ENCODE results near the gene MOB1B.
"Not testable (repeated sequence)": the region's sequence is repeated elsewhere in the genome, so short reads cannot be mapped to it uniquely, and the experiment has no call there.

The MOB1B gene

DNA sequence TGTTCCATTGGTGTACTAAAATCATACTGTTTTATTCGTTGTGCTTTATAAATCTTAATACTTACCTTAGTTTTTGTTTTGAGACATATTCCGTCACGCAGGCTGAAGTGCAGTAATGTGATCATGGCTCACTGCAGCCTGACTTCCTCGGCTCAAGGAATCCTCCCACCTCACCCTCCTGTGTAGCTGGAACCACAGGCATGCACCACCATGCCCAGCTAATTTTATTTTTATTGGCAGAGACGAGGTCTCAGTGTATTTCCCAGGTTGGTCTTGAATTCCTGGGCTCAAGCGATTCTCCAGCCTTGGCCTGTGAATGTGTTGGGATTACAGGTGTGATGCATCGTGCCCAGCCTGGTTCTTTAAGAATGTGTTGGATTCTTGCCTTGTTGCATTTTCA is 66.9 kb downstream of the MOB1B start:
- no peak for DNase-seq

DNA sequence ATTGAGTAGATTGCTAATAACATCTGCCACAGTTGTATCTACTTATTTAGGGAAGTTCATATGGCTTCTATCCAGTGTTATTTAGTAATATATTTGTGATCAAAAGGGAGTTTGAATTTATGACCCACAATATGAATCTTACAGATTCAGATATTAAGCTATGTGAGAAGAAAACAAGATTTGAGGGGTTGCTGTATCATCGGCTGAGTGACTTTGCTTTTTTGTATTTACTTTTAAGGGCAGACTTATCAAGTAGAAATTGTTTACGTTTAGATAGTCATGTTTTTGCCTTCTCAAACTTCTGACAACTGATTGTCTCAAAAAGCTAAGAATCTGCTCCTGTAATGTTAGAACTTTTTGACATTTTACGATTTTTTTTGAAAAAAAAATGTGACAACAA is 74.1 kb downstream of the MOB1B start:
- DNase-seq: no peak

DNA sequence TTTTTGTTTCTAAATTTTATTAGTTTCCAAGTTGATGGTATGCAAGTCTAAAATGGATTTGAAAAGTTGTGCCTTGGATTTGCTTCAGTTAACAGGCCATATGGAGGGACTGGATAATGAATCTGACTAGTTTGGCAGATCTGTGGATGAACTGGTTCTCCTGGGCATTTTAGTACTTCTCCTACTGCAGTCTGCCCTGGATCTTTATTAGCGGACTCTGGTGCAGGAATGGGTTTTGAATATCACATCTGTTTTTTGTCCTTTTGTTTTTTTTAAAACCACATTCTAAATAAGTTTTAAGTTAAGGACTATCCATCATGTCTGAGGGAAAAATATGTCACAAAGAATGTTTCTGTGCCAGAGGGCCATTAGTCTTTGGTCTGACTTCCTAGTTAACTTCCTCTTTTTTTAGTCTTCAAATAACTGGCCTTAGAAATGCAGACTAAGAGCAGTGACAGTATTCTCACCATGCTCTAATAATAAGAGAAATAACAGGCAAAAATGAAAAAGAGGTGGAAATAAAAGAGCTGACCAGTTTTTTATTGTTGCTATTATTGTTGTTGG is 77.4 kb downstream of the MOB1B start:
- DNase-seq: no peak

GRCh38 chr4:70980196-70980595 is 78.0 kb downstream of the MOB1B start:
- DNase-seq: no peak

DNA sequence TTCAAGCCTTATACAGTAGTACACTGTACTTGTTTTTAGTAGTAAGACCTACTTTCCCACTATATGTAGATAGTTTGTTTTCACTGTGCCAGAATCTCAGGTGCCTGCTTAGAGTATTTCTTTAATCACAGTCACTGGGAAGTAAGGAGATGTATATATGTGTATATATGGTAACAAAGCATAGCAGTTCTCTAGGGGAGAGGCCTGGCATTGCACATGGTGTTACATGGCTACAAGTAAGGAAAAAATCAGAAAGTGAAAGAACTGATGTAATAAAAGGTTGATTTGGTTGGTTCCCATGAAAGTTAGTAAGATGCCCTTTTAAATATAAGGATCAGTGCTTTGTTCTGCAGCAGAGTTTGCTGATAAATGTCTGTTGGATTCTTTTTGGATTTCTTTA is 81.9 kb downstream of the MOB1B start:
- no peak for DNase-seq

DNA sequence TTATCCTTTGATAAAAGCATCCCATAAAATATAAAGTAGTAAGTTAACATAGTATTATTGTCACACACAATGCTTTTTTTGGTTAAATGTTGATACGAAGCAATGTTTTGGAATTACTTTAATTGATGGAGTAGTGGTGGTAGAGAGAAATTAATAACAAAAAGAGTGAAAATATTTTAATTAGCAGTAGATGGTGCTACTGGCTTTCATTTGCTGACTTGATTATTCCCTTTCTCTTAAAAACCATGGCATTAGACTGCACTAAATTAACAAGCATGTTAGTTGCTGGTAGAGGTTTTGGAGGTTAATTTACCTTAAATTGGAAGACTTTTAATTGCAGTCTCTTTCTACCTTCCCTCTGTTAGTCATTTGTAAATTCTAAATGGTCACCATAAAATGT is 82.4 kb downstream of the MOB1B start:
- no peak for DNase-seq

DNA sequence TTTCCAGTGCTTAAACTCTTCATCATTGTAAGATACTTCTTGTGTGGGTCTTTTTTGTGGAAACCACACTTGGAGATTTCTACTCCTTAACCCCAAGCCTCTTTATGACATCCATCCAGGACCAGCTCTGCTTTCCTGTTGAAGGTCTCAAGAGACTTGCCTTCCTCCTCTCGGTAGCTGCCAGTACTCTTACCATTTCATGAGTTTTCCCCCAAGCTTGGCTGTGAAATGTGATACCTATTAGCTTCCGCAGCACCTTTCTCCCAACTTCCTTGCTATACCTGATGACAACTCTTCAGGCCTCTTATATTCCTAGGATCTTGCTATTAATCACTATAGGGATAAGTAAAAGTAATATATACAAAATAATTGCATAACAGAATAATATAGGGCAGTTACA is 89.4 kb downstream of the MOB1B start:
- no peak for DNase-seq

DNA sequence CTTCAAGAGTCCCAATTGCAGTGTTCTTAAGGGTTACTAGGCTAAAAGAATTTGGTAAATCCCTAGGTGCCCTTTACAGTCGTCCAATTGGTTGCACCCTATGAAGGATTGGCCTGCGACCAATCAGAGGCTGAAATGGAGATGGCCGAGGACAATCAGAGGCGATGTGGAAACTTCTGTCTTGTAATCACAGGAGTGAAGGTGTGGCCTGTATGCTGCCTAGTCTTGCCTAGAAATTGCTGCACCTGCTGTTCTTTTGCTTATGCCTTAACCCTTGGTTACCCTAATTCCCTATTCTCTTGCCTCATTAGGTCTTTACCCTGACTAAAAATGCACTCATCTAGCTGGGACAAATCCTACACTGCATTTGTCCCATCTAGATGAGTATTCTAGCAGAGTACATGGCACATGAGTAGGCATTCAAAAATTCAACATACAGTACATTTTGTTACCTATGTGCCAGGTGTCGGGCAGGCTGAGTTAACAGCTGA is 90.3 kb downstream of the MOB1B start:
- DNase-seq: peak; percentile 35

DNA sequence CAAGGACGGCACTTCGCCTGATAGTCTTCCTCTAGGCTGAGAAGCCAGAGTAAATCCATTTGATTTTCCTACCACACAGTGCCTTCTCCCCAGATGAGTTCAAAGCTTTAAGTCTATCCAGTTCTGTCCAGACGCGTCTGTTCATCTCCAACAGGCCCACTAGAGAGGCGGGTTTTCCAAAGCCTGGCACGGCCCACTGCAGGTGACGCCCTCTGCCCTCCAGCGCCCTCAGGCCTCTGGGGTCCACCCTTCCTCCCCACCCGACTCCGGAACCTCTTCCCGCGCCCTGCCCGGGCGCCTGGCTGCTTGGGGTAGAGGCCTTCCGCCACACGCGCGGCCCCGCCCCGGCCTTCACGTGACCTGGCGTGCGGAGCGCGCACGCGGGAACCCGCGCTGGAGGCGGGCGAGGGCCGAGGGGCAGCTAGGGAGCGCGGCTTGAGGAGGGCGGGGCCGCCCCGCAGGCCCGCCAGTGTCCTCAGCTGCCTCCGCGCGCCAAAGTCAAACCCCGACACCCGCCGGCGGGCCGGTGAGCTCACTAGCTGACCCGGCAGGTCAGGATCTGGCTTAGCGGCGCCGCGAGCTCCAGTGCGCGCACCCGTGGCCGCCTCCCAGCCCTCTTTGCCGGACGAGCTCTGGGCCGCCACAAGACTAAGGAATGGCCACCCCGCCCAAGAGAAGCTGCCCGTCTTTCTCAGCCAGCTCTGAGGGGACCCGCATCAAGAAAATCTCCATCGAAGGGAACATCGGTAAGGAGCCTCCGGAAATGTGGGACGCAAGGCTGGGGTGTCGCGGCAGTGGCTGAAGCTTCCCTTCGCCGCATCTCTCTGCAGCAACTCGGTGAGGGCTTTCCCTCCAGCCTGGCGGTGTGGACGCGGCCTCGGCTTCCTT is 91.3 kb downstream of the MOB1B start, which contains the start of gene DCK:
TSS of gene DCK (plus strand) at position 469 of the 888 bp plus-strand sequence. CDS start at position 656, 187 bp downstream.
- peak; percentile 86 for DNase-seq

DNA sequence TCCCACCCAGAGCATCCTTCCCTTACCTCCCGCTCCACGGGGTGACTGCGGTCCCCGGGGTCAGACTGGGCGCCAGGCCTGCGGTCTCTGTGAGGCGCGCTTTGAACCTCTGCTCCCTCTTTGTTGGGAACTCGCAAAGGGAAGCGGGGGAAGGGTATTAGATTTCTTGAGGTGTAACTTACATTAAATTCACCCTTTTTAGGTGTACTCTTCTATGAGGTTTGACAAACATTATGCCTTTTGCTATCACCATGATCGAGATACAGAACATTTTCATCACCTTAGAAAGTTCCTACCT is 91.8 kb downstream of the MOB1B start:
- no peak for DNase-seq

DNA sequence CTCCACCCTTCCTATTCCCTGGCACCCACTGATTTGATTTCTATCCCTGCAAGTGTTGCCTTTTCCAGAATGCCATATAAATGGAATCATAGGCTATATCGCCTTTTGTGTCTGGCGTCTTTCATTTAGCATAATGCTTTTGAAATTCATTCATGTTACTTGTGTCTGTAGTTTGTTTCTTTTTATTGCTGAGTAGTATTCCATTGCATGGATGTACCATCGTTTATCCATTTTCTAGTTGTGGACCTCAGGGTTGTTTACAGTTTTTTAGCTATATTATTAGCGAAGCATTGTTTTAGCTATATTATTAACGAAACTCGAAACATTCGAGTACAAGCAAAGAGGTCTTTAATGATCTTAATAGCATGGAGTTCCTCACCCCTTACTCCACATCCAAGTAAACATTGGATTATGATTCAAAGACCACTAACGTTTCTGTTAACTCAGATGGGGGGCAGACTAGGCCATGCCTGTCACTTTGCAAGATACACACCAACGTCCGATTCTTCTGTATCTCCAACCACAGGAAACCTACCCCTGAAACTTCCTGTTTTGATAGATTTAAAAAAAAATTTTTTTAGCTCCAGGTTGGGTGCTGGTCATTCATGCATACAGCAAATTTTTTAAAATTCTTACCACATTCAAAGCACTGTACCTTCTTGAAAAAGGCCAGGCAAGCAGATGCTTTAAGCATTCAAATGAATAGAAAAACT is 92.4 kb downstream of the MOB1B start:
- no peak for DNase-seq

- no peak for DNase-seq
Observed at GRCh38 chr4:70996018-70996360, 93.8 kb downstream of the MOB1B start.

- DNase-seq: no peak
Observed at GRCh38 chr4:70997036-70997435, 94.9 kb downstream of the MOB1B start.

DNA sequence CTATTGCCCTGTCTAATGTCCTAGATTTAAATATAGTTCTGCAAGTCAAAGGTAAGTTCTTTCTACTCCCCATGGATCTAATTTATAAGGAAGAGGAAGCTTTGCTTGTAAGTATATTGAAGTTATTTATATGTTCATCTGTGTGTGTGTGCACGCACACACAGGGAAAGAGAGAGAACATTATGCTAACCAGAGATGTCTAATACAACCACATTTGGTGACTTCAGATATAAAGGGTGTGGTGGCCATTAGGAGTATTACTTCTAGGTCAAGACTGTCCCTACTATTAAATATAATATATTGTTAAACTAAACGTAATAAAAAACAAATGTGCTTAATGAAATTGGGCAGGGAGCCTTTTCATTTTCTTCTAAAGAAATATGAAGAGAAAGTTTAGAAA is 95.4 kb downstream of the MOB1B start:
- DNase-seq: no peak

- DNase-seq: not testable (repeated sequence)
Observed at GRCh38 chr4:70999639-71000038, 97.5 kb downstream of the MOB1B start.

DNA sequence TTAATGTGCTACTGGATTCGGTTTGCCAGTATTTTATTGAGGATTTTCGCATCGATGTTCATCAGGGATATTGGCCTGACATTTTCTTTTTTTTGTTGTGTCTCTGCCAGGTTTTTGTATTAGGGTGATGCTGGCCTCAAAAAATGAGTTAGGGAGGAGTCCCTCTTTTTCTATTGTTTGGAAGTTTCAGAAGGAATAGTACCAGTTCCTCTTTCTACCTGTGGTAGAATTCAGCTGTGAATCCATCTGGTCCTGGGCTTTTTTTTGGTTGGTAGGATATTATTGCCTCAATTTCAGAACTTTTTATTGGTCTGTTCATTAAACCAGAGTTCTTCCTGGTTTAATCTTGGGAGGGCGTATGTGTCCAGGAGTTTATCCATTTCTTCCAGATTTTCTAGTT is 99.2 kb downstream of the MOB1B start:
- DNase-seq: not testable (repeated sequence)

- peak; percentile 39 for DNase-seq
Observed at GRCh38 chr4:71004281-71004851, 102.2 kb downstream of the MOB1B start.

GRCh38 chr4:71005025-71005424 is 102.9 kb downstream of the MOB1B start:
- DNase-seq: not testable (repeated sequence)

GRCh38 chr4:71006203-71006907 is 104.2 kb downstream of the MOB1B start:
- no peak for DNase-seq

GRCh38 chr4:71008196-71008595 is 106.0 kb downstream of the MOB1B start:
- no peak for DNase-seq

- DNase-seq: no peak
Observed at GRCh38 chr4:71009086-71009485, 106.9 kb downstream of the MOB1B start.

- no peak for DNase-seq
Observed at GRCh38 chr4:71009890-71010588, 107.9 kb downstream of the MOB1B start.

Data from stimulated activated CD4-positive, alpha-beta T cell treated with anti-CD3 and anti-CD28 coated beads, Interleukin-1b, Interleukin-23, amount 100 ng/mL, for 48 hours (primary cell).